H4 (cell line): ENCODE data around the gene ABHD2. TPM values are rescaled to one million over a fixed set of nuclear protein-coding genes. Genes with fewer than 3 reads are reported as not detected.
"Not testable (repeated sequence)": the region's sequence is repeated elsewhere in the genome, so short reads cannot be mapped to it uniquely, and the experiment has no call there.

Experiments used
- DNase-seq: peaks from one replicate; pipeline ENCODE4 v3.0.0-alpha.2; 2015; ENCODE audit warnings: low spot score
- total RNA-seq: library from RNA; depleted of rRNA; stranded (reverse); fragments of >200 nt; shearing (Covaris generic); gene quantifications from 2 replicates; pipeline ENCODE4 v1.2.3, GENCODE V29; 2014; rRNA removed

ABHD2 gene, protein sequence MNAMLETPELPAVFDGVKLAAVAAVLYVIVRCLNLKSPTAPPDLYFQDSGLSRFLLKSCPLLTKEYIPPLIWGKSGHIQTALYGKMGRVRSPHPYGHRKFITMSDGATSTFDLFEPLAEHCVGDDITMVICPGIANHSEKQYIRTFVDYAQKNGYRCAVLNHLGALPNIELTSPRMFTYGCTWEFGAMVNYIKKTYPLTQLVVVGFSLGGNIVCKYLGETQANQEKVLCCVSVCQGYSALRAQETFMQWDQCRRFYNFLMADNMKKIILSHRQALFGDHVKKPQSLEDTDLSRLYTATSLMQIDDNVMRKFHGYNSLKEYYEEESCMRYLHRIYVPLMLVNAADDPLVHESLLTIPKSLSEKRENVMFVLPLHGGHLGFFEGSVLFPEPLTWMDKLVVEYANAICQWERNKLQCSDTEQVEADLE
- total RNA-seq, result 15.2 and 19.0 TPM in 2 replicates

DNA sequence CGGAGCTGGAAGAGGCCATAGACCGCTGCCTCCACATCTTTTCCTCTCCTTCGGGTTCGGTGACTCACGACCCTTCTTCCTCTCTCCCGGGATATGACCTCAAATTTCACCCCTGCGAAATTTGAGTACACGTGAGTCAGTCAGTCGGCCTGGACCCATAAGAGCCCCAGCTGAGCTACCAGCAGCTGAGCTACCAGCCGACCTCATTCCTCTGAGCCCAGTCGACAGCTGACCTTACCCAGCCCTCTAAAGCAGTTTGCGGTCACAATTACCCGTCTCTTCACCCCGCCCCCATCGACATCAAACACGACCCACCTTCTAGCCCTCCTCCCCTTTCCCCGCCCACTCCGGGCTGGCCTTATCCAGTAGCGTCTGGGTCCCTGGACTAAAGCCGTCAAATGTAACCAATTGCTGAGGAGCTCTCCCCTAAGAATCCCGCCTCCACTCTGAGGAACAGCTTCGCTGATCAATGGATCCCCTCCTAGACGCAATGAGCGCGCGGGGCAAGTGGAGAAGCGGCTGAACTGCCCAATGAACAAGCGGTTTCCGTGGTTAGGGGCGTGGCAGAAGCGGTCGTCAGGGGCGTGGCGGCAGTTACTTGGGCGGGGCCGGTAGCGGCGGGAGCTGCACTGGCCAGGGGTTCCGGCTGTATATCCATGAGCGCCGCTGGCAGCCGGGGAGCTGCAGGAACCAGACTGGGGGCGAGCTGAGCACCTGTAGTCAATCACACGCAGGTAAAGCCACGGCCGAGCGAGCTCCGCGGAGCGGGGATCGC is at the start of gene ABHD2:
Gene ABHD2 (plus strand): TSS at position 627 of the 775 bp plus-strand sequence. CDS start 27,872 bp downstream, outside the sequence.
- DNase-seq, result peak; percentile 100

DNA sequence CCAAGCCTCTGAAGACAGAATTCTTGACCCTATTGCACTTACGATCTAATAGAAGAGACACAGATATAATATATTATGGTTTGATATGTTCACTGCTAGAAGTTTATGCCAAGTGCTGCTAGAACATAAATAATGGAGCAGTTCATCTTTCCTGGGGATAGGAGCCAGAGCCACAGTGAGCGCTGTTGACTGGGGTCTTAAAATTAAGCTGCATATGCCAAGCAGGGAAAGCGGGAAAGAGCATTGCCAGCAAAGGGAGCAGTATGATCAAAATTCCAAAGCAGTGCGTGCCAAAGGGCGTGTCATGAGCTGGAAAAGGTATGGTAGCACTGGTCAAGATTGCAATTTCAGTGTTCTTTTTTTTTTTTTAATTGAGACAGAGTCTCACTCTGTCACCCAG is 49.1 kb upstream of the ABHD2 start:
- DNase-seq, result no peak

DNA sequence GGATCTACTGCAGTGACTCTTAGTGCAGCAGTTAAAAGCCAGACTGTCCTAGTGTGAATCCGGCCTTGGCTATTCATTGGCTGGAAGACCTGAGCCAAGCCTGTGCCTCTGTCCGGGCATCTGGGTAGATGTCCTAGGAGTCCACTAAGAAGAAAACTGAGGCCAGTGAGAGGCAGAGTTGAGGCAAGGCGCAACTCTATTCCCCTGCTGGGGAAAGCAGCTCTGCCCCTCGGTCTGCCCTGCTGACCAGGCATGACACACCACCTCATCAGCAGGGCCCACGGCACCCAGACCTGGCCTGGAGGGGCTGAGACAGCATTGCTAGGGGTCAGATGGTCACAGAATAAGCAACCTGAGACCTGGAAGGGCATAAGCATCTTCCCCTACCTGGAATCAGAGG is 46.7 kb upstream of the ABHD2 start:
- no peak for DNase-seq

DNA sequence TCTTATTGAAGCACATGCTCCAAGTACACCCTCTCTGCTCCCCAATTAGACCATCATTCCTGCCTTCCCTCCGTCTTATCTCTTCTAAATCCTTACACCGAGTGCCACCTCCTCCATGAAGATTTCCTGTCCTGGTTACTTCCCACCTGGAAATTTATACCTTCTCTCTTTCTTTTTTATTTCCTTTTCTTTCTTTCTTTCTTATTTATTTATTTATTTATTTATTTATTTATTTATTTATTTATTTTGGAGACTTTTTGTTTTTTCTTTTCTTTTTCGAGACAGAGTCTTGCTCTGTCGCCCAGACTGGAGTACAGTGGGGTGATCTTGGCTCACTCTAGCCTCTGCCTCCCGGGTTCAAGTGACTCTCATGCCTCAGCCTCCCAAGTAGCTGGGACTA is 45.9 kb upstream of the ABHD2 start:
- DNase-seq, result no peak

DNA sequence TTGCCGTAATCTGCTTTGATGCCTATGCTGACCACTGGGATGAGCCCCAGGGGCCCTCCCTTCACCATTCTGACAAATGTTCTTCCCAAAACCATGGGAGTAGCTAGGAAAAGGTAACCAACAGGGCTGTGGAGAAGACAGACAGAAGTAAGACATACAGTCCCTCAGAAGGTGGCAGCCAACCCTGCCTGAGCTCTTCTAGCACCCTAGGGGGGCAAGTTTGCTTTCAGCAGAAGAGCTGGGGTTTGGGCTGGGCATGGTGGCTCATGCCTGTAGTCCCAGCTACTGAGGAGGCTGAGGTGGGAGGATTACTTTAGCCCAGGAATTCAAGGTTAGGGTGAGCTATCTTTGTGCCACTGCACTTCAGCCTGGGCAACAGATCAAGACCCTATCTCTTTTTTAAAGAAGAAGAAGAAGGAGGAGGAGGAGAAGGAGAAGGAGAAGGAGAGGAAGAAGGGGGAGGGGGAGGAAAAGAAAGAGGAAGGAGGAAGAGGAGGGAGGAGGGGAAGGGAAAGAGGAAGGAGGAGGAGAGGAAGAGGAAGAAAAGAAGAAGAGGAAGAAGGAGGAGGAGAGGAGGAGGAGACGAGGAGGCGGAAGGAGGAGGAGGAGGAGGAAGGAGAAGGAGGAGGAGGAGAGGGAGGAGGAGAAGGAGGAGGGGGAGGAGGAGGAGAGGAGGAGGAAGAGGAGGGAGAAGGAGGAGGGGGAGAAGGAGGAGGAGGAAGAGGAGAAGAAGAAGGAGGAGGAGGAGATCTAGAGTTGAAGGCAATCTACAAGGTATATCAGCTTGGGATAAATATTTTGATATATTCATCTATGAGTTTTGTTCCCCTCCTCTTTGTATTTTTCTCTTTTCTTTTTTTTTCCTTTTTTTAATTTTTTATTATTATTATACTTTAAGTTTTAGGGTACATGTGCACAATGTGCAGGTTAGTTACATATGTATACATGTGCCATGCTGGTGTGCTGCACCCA is 44.9 kb upstream of the ABHD2 start:
- no peak for DNase-seq

DNA sequence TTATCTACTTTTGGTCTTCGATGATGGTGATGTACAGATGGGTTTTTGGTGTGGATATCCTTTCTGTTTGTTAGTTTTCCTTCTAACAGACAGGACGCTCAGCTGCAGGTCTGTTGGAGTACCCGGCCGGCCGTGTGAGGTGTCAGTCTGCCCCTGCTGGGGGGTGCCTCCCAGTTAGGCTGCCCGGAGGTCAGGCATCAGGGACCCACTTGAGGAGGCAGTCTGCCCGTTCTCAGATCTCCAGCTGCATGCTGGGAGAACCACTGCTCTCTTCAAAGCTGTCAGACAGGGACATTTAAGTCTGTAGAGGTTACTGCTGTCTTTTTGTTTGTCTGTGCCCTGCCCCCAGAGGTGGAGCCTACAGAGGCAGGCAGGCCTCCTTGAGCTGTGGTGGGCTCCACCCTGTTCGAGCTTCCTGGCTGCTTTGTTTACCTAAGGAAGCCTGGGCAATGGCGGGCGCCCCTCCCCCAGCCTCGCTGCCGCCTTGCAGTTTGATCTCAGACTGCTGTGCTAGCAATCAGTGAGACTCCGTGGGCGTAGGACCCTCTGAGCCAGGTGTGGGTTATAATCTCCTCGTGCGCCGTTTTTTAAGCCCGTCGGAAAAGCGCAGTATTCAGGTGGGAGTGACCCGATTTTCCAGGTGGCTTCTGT is 39.1 kb upstream of the ABHD2 start:
- DNase-seq, result not testable (repeated sequence)

DNA sequence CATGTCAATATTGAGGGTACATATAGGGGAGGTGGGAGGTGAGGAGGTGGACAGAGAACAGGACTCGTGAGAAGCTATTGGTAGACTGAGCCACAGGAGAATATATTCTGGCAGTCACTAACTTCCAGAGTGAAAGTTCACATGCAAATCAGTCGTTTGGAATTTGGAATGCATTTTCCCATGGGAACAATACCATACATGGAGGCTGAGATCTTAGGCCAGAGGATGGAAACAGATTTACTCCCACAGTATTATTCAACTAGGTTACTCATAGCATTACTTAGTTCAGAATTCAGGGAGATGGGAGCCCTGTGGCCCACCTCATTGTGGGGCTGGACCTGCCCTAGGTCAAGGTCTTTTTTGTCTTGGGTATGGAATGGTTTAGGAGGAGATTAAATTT is 36.4 kb upstream of the ABHD2 start:
- no peak for DNase-seq

DNA sequence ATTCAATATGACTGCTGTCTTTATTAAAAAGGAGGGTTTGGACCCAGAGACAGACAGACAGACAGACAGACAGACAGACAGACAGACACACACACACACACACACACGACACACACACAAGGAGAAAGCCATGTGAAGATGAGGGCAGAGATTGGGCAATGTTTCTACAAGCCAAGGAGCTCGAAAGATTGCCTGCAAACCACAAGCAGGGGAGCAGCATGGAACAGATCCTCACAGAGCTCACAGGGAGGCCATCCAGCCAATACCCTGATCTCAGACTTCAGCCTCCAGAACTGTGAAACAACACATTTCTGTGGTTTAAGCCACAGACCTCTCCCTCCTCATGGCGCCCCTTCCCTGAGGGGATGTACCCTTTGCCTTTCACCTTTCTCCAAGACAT is 35.8 kb upstream of the ABHD2 start:
- peak; percentile 86 for DNase-seq

DNA sequence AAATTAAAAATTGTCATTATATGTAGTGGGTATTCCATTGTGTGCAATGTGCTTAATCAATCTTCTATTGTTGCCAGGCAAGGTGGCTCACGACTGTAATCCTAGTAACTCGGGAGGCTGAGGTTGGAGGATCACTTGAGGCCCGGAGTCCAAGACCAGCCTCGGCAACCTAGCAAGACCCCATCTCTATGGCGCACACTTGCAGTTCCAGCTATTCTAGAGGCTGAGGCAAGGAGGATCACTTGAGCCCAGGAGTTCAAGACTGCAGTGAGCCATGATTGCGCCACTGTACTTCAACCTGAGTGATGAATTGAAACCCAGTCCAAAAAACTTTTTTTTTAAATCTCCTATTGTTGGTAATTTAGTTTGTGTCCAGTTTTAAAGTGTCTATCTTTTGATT is 33.4 kb upstream of the ABHD2 start:
- DNase-seq, result no peak

DNA sequence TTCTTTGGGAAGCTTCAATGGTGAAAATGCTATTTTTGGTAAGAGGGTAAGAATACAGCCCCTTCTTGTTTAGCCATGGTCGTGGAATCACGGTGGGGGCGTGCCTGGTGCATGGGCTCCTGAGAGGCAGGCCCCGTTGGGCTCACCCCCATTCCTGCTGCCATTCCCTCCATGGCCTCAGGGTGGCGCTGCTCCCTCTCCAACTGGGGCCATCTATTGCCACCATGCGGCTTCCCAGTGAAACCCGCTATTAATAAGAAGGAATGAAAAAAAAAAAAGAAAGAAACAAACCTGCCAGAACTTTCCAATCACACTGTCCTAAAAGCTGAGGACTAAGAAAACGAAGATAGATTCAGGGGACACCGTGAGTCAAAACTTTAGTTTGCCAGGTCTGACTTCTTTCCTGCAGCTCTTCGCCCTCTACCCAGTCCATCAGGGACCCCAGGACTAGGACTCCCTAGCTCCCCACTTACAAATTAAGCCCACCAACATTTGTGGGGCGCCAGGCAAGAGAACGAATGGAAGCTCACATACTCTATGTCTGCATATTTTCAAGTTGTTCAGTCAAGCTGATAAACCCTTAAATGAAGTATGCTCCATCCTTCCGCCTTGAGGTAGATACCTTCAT is 30.6 kb upstream of the ABHD2 start:
- DNase-seq, result peak; percentile 61

DNA sequence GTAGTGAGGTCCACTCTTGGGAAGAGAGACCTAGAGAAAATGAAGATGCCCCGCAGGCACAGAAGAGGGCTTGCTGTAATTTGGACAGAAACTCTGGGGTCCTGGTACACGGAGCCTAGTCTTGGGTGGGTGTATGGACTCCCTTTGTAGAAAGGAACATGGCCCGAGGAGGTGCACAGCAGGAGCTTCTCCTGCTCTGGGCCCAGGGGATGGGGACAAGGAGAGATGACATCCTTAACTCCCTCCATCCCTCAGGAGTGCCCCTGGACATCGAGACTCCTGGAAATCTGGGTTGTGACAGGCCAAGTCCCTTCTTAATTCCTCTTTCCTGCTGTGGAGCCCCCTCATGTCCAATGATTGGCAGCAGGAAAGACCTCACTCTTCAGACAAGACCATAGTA is 29.9 kb upstream of the ABHD2 start:
- no peak for DNase-seq

DNA sequence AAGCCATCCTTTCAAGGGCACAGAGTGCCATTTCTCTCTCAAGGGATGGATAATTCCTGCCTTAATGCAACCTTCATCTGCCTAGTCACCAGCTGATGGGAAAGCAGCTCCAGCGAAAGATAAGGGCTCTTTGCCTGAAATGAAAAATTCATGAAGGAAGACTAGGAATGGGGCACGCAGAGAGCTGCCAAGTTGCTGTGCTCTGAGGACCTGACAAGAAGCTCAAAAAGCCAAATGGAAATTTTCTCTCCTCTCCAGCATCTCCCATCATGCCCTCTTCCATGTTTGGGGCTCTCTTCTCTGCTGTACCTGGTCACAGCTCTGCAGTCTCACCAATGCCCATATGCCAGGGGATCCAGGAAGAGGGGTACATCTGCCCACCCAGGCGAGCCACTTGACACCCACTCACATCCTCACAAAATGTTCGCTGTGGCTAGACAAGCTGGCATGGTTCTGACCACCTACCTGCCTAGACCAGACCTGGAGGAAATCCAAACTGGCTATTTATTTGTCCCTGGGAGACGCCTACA is 29.3 kb upstream of the ABHD2 start:
- no peak for DNase-seq

DNA sequence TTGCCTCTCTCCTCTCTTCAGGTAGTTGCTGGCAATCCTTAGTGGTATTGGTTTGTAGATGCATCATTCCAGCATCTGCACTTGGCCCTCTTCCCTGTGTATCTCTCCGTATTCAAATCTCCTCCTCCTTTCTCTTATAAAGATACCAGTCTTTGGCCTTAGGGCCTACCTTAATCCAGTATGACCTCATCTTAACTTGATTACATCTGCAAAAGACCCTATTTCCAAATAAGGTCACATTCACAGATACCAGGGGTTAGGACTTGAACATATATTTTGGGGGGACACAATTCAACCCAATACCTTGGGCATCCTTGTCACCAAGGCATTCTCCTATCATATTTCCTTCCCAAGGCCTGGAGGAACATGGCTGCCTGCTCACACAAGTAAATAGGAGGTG is 22.0 kb upstream of the ABHD2 start:
- DNase-seq, result no peak

DNA sequence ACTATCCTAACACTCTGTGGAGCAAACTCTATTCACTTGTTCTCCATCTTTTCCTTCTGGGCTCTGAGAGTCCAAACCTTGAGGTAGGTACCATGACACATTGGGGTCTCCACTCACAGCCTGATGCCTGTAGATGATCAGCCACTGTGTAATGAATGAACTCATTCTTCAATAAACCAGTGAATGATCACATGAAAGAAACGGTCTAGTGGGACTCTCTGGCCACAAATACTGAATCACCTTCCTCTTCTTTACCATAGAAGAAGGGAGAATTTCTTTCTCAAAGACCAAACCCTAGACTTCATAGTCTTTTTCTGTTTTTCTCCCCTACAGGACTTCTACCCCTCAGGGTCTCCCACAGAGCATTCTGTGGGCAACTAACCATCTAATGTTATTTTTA is 20.5 kb upstream of the ABHD2 start:
- DNase-seq, result no peak

DNA sequence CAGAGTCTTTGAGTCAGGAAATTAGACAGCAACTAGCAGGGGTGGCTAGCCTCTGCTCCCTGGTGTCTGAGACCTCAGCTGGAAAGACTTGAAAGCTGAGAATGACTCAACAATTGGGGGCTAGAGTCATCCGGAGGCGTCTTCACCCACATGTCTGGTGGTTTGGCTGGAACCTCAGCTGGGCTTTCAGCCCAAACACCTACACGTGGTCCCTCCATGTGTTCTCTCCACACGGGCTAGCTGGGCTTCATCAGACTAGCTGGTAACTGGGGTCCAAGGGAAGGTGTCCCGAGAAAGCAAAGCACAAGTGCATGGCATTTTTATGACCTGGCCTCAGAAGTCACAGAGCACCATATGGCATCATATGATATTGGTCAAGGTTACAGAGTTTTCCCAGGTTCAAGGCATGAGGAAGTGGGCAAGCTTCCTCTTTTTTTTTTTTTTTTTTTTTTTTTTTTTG is 19.9 kb upstream of the ABHD2 start:
- DNase-seq, result peak; percentile 80

DNA sequence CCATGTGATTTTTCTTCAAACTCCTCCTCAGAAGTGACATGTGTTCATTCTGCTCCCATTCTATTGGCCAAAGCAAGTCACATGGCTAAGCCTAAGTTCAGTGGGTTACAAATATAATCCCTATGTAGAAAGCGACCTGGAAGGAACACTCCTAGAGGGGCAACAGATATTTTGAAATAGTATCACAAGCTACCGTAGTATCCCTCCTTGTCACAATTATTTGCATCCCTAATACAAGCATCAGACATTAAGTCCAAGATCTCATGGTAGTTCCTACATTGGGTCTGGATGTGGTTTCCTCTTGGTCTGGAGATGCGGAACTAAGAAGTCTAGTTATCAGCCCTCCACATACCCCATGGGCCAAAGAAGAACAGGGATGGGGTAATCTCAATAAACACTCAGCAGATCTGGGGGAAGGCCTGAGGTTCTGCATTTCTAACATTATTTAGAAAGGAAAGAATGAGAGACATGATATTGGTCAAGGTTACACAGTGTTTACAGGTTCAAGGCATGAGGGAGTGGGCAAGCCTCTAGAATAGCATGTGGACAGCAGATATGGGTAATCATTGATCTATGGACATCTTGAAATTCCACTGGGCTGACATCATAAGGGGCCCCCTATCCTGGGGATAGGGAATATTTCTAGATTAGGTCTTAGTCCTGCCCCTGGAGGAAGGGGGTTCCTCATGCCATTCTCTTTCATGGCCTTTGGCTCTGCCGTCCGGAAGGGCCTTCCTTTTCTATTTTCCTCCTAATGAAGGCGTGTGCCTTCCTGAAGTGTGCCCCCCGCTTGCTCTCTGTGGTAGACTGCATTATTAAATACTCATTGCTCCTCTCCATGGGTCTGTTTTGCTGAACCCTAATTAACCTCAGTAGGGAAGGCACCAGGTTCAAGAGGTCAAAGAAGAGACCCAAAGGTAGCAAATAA is 17.8 kb upstream of the ABHD2 start:
- DNase-seq, result no peak

DNA sequence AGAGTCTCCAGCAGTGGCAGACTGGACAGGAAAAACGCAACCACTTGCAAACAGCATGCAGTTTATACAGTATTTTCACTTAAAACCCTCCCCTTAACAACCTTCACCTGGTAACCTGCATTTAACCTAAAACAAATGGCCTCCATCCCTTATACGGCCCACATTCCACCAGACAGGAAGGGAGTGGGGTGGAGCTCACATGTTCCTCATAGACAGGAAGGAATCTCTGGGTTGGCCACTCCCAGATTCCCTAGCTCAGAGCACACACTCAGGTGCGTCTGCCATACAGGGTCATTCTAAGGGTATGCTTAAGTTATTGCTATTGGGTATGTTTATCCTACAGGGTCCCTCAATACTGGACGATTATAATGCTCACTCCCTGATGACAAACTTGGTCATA is 16.8 kb upstream of the ABHD2 start:
- DNase-seq, result no peak

DNA sequence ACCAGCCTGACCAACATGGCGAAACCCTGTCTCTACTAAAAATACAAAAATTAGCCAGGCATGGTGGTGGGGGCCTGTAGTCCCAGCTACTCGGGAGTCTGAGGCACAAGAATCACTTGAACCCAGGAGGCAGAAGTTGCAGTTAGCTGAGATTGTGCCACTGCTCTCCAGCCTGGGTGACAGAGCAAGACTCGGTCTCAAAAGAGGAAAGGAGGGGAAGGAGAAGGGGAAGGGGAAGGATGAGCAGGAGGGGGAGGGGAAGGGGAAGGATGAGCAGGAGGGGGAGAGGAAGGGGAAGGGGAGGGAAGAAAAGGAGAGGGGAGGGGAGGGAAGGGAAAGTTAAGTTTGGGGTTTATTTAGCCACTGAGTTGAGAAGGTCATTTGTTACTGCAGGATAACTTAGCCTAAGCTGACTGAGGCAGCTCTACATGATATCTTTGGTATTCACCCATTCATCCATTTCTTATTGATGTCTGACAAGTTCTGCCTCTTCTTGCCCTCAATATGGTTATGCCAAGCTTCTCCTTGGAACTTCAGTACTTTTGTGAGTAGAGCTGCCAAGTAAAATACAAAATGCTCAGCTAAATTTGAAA is 15.9 kb upstream of the ABHD2 start:
- DNase-seq, result no peak

DNA sequence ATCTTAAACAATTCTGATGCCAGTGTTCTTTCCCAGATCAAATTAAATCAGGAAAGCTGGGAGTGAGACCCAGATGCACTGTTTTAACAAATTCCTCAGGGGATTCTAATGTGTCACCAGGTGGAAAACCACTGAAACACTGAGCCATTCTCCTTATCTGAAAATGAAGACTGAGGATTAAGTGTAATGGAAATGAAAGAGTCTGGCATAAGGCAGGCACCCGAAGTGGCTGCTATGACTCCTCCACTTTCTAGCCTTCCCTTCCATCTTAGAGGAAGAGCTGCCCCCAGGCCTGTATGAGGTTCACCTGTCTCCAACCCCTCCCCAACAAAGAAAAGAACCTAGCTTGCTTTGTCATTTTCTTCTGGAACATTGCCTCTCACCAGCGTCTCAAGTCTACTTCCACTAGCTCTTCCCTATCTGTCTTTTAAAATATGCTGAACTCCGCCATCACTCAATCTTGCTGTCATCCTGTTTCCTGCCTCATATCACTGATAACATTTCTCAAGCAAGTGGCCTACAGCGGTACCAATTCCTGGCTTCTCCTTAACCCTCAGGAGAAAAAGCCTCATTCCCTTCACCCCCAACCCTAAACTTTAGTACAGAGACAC is 13.7 kb upstream of the ABHD2 start:
- DNase-seq, result no peak
